Astrocyte (in vitro differentiated cells and primary cell): ENCODE data around the gene RNF41.

ENCODE experiments used
- CTCF ChIP-seq: IDR thresholded peaks from 2 replicates; pipeline ENCODE4 v1.5.1; 2011; ENCODE audit warnings: low read depth, mild to moderate bottlenecking, inconsistent platforms, low read length, moderate library complexity; ENCODE audit not compliant: insufficient read depth
- EZH2 ChIP-seq: IDR thresholded peaks from 2 replicates; pipeline ENCODE4 v1.6.1; 2012; ENCODE audit warnings: mild to moderate bottlenecking, low read length, inconsistent platforms; ENCODE audit not compliant: insufficient read depth

DNA sequence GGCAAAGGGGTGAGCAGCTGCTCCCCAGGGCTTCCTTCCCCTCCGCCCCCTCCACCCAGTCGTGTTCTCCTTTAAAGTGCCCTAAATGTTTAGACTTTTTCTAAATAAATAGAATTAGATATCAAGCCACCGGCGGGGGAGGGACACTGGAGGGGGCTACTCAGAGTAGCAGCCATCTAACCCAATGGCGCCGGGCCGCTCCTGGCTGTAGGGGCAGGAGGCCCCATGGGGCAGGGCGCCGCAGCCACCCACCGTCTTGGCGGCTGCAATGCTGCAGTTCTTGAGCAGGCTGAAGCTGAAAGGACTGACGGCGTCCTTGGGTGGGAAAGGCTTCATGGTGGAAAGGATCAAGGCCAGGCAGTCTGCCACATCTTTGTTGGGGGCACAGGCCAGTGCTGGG is 21.3 kb upstream of the RNF41 start:
- TF ChIP-seq EZH2 (no peak), CTCF (no peak)
